T-helper 17 cell (primary cell): ENCODE results near the gene CATSPERD. TPM values are rescaled to one million over a fixed set of nuclear protein-coding genes. Genes with fewer than 3 reads are reported as not detected.
A peak's percentile ranks its signal among the peaks of the same experiment; 100 is the strongest.
"Not testable (repeated sequence)": the region's sequence is repeated elsewhere in the genome, so short reads cannot be mapped to it uniquely, and the experiment has no call there.

Experiments
- ATAC-seq: fragments of 150-1000 bp; cut with Tn5 transposase; 2 replicates; pipeline ENCODE4 v1.10.0; 2021; ENCODE audit warnings: mild to moderate bottlenecking, moderate library complexity
- DNase-seq, 3 donors: peaks; one replicate each; pipeline versions ENCODE4 v3.0.0 to v3.0.0-alpha.2; 2020 to 2021
- H3K9me3 ChIP-seq: one replicate; pipeline ENCODE4 v1.7.0; 2013; ENCODE audit warnings: low read length, mild to moderate bottlenecking; ENCODE audit not compliant: control insufficient read depth, poor library complexity, severe bottlenecking
- H3K27ac Mint-ChIP-seq: one replicate; pipeline ENCODE4 v1.8.0; 2022; ENCODE audit warnings: mild to moderate bottlenecking, moderate library complexity, mixed read lengths
- H3K27me3 Mint-ChIP-seq: one replicate; pipeline ENCODE4 v1.8.0; 2022; ENCODE audit warnings: mixed read lengths
- H3K36me3 Mint-ChIP-seq: one replicate; pipeline ENCODE4 v1.8.0; 2022; ENCODE audit warnings: low read depth, mixed read lengths
- H3K4me1 Mint-ChIP-seq: one replicate; pipeline ENCODE4 v1.8.0; 2022; ENCODE audit warnings: mild to moderate bottlenecking, mixed read lengths
- H3K4me3 Mint-ChIP-seq: one replicate; pipeline ENCODE4 v1.8.0; 2022; ENCODE audit warnings: mild to moderate bottlenecking, moderate library complexity, mixed read lengths
- total RNA-seq, 4 donors: library from RNA in 2 of 4; stranded (reverse) in 2 of 4; gene quantifications; one replicate each; pipeline ENCODE4 v1.2.3 and lab custom pipeline; 2022 to 2026

The CATSPERD gene
- total RNA-seq, 2 donors from 2014 or later: not detected

GRCh38 chr19:5697022-5697889, 23.2 kb upstream of the CATSPERD start:
- Mint-ChIP-seq H3K4me3 (peak overlapping the region; percentile 36), H3K27me3 (no peaks in the 10 kb centered on the region), H3K4me1 (peaks cover 17% of the 10 kb centered on the region), H3K27ac (peak overlapping the region; percentile 9), H3K36me3 (no peaks in the 10 kb centered on the region)
- DNase-seq: no peak
- no peaks in the 10 kb centered on the region for H3K9me3 ChIP-seq
- no peak for ATAC-seq

- ATAC-seq (no peak), DNase-seq (no peak)
- Mint-ChIP-seq H3K4me1 (peaks cover 9% of the 10 kb centered on the region), H3K27ac (peak overlapping the region; percentile 9), H3K27me3 (no peaks in the 10 kb centered on the region), H3K36me3 (no peaks in the 10 kb centered on the region), H3K4me3 (no peak overlapping the region)
- H3K9me3 ChIP-seq: no peaks in the 10 kb centered on the region
These were observed 22.4 kb upstream of the CATSPERD start for GRCh38 chr19:5697890-5698634.

DNA sequence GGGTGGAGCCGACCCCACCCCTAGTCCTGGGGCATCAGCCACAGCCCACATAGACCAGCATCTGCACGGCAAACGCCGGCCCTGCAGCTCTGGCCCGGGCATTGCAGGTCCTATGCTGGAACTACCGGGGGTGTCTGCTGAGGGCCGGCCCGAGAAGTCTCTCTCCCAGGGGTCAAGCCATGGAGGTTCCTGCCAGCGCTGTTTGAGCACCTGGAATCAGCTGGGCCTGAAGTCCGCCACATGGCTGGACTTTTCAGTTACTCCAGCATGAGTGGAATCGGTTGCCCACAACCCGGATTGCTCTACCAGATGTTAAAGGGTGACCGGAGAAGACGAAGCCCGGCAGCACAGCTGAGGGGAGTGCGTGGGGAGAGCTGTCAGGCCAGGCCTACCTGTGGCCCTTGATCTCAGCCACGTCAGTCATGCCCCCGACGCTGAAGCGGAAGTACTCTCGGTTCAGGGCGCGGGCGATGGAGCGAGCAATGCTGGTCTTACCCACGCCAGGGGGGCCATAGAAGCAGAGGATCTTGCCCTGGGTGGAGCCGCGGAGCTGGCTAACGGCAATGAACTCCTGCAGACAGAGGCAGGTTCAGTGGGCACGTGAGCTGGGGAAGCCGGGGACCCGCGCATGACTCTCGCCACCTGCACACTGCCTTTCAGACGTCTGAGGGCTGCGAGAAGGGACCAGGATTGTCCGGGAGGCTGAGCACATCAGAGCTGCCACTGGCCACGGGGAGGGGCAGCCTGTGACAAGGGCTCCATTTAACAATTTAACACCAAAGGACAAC, 21.6 kb upstream of the CATSPERD start:
- no peak overlapping the region for H3K4me3 Mint-ChIP-seq
- H3K27ac Mint-ChIP-seq: peak overlapping the region; percentile 39

GRCh38 chr19:5700455-5701092, 19.9 kb upstream of the CATSPERD start:
- Mint-ChIP-seq H3K27ac (peak overlapping the region; percentile 34), H3K27me3 (no peaks in the 10 kb centered on the region), H3K36me3 (no peaks in the 10 kb centered on the region), H3K4me1 (peaks cover 3% of the 10 kb centered on the region), H3K4me3 (no peak overlapping the region)
- ATAC-seq (no peak), DNase-seq (no peak)
- no peaks in the 10 kb centered on the region for H3K9me3 ChIP-seq

More for the DNA sequence above, 21.6 kb upstream of the CATSPERD start:
- Mint-ChIP-seq H3K4me1 (peaks cover 5% of the 10 kb centered on the region), H3K36me3 (no peaks in the 10 kb centered on the region), H3K27me3 (no peaks in the 10 kb centered on the region)
- ATAC-seq: no peak
- no peak for DNase-seq
- no peaks in the 10 kb centered on the region for H3K9me3 ChIP-seq

DNA sequence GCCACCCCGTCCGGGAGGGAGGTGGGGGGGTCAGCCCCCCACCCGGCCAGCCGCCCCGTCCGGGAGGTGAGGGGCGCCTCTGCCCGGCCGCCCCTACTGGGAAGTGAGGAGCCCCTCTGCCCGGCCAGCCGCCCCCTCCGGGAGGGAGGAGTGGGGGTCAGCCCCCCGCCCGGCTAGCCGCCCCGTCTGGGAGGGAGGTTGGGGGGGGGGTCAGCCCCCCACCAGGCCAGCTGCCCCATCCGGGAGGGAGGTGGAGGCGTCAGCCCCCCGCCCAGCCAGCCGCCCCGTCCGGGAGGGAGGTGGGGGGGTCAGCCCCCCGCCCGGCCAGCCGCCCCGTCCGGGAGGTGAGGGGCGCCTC, 18.4 kb upstream of the CATSPERD start:
- H3K27me3 Mint-ChIP-seq, DNase-seq, H3K36me3 Mint-ChIP-seq, H3K27ac Mint-ChIP-seq, H3K4me3 Mint-ChIP-seq, ATAC-seq, H3K9me3 ChIP-seq, H3K4me1 Mint-ChIP-seq: not testable (repeated sequence)

DNA sequence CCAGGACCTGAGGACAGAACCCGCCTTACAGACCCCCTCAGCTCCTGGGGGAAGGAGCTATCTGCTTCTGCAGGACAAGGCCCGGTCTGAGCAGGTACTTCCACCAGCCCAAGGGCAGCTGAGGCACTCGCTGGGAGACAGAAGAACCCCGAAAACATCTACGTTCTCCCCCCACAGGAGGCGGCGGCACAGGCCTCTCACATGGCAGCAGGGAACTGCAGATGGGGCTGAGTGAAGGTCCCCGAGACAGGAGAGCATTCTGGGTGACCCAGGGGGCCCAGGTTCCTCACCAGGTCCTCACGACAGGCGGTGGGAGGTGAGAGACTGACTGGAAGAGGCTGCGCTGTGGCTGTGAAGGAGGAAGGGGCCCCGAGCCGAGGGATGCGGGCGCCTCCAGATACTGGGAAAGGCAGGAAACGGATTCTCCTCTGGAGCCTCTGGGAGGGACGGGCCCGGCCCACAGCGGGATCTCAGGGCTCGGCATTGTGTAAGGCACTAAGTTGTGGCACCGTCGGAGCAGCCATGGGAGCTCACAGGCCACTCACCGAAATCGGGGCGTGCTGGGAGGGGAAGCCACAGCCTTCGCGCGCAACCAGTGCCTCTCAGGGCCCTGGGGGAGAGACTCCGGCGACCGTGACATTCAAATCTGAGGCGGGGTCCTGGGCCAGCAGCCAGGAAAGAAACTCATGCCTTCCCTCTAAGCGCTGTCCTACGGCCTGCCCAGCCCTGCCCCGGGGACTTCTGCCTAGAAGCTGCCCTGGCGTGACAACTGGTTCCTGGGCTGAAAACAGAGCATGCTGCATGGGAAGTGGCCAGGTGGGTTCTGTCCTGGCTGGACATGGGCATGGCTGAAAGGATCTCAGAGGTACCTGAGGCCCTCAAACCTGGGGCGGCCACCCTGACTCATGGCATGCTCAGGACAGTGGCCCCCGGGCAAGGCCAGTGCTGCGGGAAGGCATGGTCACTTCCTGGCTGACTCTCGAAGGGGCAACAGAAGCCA, 16.3 kb upstream of the CATSPERD start:
- Mint-ChIP-seq H3K36me3 (no peaks in the 10 kb centered on the region), H3K27me3 (no peaks in the 10 kb centered on the region), H3K4me1 (peaks cover 3% of the 10 kb centered on the region), H3K27ac (peak overlapping the region; percentile 67), H3K4me3 (peak overlapping the region; percentile 73)
- H3K9me3 ChIP-seq: no peaks in the 10 kb centered on the region
- ATAC-seq: no peak
- DNase-seq: no peak

- H3K36me3 Mint-ChIP-seq: no peaks in the 10 kb centered on the region
- H3K4me1 Mint-ChIP-seq: peaks cover 3% of the 10 kb centered on the region
- no peak for DNase-seq
- no peaks in the 10 kb centered on the region for H3K9me3 ChIP-seq
- no peak for ATAC-seq
- no peaks in the 10 kb centered on the region for H3K27me3 Mint-ChIP-seq
- no peak overlapping the region for H3K27ac Mint-ChIP-seq
- no peak overlapping the region for H3K4me3 Mint-ChIP-seq
These were observed 14.9 kb upstream of the CATSPERD start for GRCh38 chr19:5705552-5705951.

- Mint-ChIP-seq H3K4me1 (no peaks in the 10 kb centered on the region), H3K27ac (no peak overlapping the region), H3K27me3 (no peaks in the 10 kb centered on the region), H3K36me3 (no peaks in the 10 kb centered on the region), H3K4me3 (no peak overlapping the region)
- ATAC-seq (no peak), DNase-seq (no peak)
- H3K9me3 ChIP-seq: no peaks in the 10 kb centered on the region
These were observed 13.4 kb upstream of the CATSPERD start for GRCh38 chr19:5706876-5707573.

GRCh38 chr19:5707576-5708575, 12.6 kb upstream of the CATSPERD start:
- no peak overlapping the region for H3K4me3 Mint-ChIP-seq
- no peak for DNase-seq

DNA sequence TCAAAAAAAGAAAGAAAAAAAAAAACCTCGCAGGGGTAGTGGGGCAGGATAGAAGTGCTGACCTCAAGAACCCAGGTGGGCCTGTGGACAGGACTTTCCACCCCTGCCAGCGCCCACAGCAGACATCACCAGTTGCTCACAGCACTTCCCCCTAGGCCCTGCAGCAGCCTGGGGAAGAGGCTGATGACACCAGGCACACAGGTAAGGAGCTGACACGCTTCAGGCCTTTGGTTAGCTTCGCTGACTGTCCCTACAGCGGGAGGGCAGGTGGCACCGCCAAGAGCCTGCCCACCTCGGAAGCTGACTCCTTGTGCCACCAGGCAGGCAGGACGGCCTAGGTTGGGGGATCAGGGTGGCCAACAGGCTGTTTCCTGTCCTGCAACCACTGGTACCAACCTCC, 9.4 kb upstream of the CATSPERD start:
- H3K27me3 Mint-ChIP-seq: no peaks in the 10 kb centered on the region
- no peak for DNase-seq
- no peak for ATAC-seq
- H3K4me3 Mint-ChIP-seq: no peak overlapping the region
- no peaks in the 10 kb centered on the region for H3K9me3 ChIP-seq
- H3K27ac Mint-ChIP-seq: no peak overlapping the region
- peaks cover 3% of the 10 kb centered on the region for H3K36me3 Mint-ChIP-seq
- H3K4me1 Mint-ChIP-seq: peaks cover 3% of the 10 kb centered on the region

More at GRCh38 chr19:5707576-5708575, 12.6 kb upstream of the CATSPERD start:
- ATAC-seq: no peak
- Mint-ChIP-seq H3K27me3 (no peaks in the 10 kb centered on the region), H3K36me3 (peaks cover 3% of the 10 kb centered on the region), H3K4me1 (no peaks in the 10 kb centered on the region), H3K27ac (no peak overlapping the region)
- no peaks in the 10 kb centered on the region for H3K9me3 ChIP-seq
